ENCODE measurements around the gene KRTAP10-7.
"Not testable (repeated sequence)": the region's sequence is repeated elsewhere in the genome, so short reads cannot be mapped to it uniquely, and the experiment has no call there.

Gene KRTAP10-7

GRCh38 chr21:44571844-44572782 lies 28.3 kb upstream of the KRTAP10-7 start:
- DNase-seq (ENCODE audit: low read depth), result no peak

- DNase-seq (ENCODE audit: low read depth), result no peak
Measured at GRCh38 chr21:44572959-44573583, 27.3 kb upstream of the KRTAP10-7 start.

GRCh38 chr21:44573630-44574456 lies 26.6 kb upstream of the KRTAP10-7 start, which contains the start of gene KRTAP10-4:
KRTAP10-4 (plus strand) TSS chr21:44573729; CDS start chr21:44573759, 30 bp downstream.
- DNase-seq (ENCODE audit: low read depth), result not testable (repeated sequence)

- DNase-seq (ENCODE audit: low read depth), result no peak
Measured at GRCh38 chr21:44574457-44575306, 25.7 kb upstream of the KRTAP10-7 start.

DNA sequence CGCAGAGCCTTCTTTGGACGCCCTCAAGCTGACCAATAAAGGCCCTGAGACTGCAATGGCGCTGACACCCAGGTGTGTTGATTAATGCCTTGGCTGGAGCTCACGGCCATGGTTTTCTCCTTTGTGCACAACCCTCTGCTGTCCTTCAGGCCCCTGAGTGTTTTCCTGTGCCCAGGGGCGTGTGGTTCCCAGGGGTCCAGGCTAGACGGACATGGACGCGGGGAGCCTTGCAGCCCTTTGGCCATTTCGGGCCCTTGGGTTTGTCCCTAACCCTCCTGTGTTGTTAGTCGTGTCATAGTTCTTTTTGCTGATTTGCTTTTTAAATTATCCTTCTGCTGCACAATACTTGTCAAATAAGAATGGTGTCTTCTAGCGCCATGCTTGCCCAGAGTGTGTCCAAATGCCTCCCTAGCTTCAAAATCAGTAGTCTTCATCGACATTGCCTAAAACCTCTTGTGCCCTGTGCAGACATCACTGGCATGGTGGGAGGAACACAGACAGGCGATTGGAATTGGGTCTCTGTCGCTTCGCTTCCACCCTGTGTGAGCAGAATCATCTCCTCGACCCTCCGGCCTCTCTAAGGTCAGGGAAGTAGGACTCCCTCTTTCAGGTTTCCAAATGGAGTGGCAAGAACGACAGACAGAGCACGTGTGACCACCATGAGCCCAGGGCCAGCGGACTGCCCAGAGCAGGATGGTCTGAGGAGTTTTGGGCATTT lies 24.9 kb upstream of the KRTAP10-7 start:
- DNase-seq (ENCODE audit: low read depth), result no peak

GRCh38 chr21:44576025-44576420 lies 24.4 kb upstream of the KRTAP10-7 start:
- DNase-seq (ENCODE audit: low read depth), result no peak

GRCh38 chr21:44578371-44579055 lies 21.9 kb upstream of the KRTAP10-7 start:
- no peak for DNase-seq (ENCODE audit: low read depth)

DNA sequence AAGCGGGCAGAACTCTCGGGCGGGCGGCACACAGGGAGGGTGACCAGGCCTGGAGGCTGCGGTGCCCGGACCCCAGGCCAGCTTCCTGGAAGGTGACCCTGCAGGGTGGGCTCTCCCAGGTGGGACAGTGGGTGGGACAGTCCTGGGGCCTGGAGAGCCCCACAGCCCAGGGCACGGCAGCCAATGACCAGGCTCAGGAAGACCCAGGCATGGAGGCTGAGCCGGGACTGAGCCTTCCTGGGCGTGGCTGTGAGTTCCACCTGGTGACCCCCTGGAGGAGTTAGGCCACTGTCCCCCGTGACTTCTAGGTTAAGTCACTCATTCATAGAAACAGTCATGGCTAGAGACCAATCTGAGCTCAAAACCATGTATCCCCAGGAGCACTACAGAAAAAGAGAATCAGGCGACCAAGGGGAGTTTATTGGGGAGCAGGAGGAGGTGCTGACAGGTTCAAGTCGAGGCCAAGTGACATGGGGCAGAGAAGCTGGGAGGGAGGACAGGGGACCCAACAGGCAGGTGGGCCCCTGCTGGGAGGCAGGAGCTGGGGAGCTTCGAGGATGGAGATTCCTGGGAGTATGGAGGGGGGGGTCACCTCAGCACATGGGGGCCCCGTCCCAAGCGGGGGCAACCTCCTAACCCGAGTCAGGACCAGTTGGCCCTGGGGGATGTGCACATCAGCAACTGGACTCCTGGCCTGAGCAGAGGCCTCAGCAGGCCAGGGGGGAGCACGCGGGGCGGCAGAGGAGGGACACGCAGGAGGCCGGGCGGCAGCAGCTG lies 21.2 kb upstream of the KRTAP10-7 start:
- DNase-seq (ENCODE audit: low read depth), result no peak

DNA sequence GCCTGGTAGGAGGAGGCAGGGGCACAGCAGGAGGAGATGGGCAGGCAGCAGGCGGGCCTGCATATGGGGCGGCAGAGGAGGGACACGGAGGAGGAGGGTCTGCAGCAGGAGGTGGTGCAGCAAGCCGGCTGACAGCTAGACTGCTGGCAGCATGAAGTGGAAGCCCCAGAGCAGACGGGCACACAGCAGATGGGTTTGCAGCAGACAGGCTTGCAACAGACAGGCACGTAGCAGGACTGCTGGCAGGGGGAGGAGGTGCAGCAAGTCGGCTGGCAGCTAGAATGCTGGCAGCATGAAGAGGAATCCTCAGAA lies 20.6 kb upstream of the KRTAP10-7 start:
- DNase-seq (ENCODE audit: low read depth), result no peak

- not testable (repeated sequence) for DNase-seq (ENCODE audit: low read depth)
Measured at GRCh38 chr21:44580231-44580821, 20.1 kb upstream of the KRTAP10-7 start, which contains the start of gene KRTAP10-5. KRTAP10-5 (minus strand) TSS chr21:44580604; CDS start chr21:44580578, 26 bp downstream.

GRCh38 chr21:44581158-44581557 lies 19.2 kb upstream of the KRTAP10-7 start:
- no peak for DNase-seq (ENCODE audit: low read depth)

- DNase-seq (ENCODE audit: low read depth), result no peak
Measured at GRCh38 chr21:44582055-44582454, 18.3 kb upstream of the KRTAP10-7 start.

DNA sequence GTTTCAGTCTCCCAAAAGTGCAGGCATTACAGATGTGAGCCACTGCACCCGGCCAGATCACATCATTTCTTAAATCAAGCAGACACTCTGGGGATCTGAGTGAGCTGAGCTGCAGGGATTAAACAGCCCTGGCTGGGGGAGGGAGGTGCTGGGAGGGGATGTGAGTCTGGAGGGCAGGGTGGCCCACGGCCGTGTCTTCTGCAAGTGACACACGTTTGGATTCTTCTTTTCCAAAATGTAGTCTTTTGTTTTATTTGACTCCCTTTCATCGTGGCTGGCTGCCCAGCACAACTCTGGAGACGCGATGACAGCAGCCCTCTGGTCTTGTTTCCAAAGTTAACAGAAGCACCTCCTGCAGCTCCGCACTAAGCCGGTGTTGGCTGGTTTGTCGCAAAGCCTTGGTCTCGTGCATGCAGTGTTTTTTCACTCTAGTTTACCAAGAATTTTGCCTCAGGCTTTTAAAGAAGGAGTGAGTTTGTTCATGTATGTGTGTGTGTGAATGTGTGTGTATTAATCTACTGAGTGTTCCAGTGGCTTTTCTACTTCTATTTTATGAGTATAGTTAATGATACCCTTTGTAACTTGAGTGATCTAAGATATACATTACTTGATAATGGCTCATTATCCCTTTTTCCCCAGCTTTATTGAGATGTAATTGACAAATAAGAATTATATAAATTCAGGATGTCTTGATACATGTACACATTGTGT lies 17.2 kb upstream of the KRTAP10-7 start:
- DNase-seq (ENCODE audit: low read depth), result no peak

DNA sequence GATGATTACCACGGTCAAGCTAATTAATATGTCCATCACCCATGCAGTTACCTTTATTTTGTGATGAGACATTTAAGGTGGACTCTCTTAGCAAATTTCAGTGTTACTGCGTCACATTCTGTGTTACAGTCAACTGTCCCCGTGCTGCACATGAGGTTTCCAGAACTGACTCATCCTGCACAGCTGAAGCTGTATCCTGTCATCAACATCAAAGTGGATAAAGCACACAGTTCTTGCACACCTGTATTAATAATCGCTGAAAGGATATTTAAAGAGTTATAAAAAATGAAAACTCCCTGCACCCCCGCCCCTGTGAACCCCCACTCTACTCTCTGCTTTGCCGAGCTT lies 16.6 kb upstream of the KRTAP10-7 start:
- DNase-seq (ENCODE audit: low read depth), result no peak

DNA sequence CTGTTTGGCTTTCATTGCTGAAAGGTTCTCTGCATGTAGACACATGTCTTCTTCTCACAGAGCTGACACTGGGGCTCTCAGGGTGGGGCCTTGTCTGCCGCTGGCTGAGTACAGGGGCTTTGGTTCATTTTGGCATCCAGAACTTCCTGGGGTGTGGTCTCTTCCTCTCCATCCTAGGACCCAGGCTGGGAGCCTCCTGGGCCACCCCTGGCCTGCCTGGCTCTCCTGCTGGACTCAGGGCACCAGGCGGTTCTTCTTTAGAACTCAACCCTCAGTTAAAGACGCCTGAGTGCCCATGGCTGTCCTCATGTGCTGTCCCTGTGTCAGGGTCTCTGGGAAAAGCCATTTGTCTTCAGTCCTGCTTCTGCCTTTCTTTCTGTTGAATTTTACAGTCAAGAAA lies 14.5 kb upstream of the KRTAP10-7 start:
- no peak for DNase-seq (ENCODE audit: low read depth)

GRCh38 chr21:44589094-44589493 lies 11.3 kb upstream of the KRTAP10-7 start:
- no peak for DNase-seq (ENCODE audit: low read depth)

DNA sequence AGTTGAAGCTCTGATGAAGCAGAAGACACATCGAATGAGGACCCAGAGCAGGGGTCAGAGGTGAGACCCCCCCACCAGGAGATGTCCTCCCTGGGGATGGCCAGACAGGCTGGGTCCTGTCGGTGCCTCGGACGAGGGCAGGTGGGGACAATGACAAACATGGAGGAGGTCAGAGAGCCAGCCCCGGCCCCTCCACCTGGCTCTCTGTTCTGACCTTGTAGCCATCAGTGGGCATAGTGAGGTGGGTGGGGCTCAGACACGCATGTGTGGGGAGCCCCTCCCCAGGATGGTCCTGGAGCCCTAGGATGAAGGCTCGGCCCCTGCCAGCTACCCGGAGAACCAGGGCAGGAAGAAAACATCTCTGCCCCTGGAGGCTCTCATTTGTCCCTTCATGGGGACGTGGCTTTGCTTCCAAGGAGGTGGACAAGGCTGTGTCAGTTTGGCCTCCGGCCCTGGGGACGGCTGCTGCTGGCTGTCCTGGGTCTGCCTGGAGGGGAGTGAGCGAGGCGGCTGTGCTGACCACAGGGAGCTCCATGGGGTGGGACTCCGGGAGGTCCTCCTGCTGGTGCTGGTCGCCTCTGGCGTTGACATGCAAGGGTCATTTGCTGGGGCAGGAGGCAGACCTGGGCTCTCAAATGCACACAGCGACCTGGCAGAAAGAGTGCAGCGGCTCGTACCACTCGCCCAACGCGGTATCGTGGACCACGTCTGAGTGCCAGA lies 10.7 kb upstream of the KRTAP10-7 start:
- no peak for DNase-seq (ENCODE audit: low read depth)

DNA sequence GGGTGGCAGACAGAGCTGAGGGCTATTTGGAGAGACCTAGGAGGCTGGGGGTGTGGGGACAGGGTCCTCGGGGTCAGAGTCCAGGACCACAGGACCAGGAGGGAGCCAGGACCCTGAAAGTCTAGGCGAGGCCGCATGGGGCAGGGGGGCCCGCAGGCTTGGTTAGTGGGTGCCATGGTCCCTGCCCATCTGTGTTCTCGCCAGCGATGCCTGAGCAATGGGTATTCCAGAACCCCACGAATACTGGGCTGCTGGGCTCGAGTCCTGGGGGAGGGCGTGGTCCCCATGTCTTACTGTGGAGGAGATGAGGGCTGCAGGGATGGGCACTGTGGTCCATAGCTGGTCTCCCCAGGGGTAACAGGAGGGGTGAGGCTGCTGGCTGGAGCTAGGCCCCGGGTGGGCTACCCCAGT lies 10.1 kb upstream of the KRTAP10-7 start:
- no peak for DNase-seq (ENCODE audit: low read depth)
